Glutamatergic neuron (in vitro differentiated cells): ENCODE measurements around the gene SYP. TPM values are rescaled to one million over a fixed set of nuclear protein-coding genes. Genes with fewer than 3 reads are reported as not detected.

ENCODE experiments used
- DNase-seq: peaks from one replicate; pipeline ENCODE4 v3.0.0; 2022
- H3K27ac Mint-ChIP-seq: one replicate; pipeline ENCODE4 v1.8.0; 2020; ENCODE audit warnings: mild to moderate bottlenecking, mixed read lengths, inconsistent platforms; ENCODE audit not compliant: unreplicated experiment
- H3K27me3 Mint-ChIP-seq: one replicate; pipeline ENCODE4 v1.8.0; 2020; ENCODE audit warnings: mild to moderate bottlenecking, moderate library complexity, mixed read lengths, inconsistent platforms; ENCODE audit not compliant: unreplicated experiment
- H3K36me3 Mint-ChIP-seq: one replicate; pipeline ENCODE4 v1.8.0; 2020; ENCODE audit warnings: mild to moderate bottlenecking, mixed read lengths, inconsistent platforms; ENCODE audit not compliant: unreplicated experiment
- H3K4me1 Mint-ChIP-seq: one replicate; pipeline ENCODE4 v1.8.0; 2020; ENCODE audit warnings: mild to moderate bottlenecking, low read depth, mixed read lengths, inconsistent platforms; ENCODE audit not compliant: unreplicated experiment
- H3K4me3 Mint-ChIP-seq: one replicate; pipeline ENCODE4 v1.8.0; 2020; ENCODE audit warnings: mild to moderate bottlenecking, mixed read lengths, inconsistent platforms; ENCODE audit not compliant: unreplicated experiment
- H3K9me3 Mint-ChIP-seq: one replicate; pipeline ENCODE4 v1.8.0; 2020; ENCODE audit warnings: mild to moderate bottlenecking, moderate library complexity, mixed read lengths, inconsistent platforms; ENCODE audit not compliant: unreplicated experiment
- CTCF ChIP-seq: fragments of 200-600 bp; sonication (generic); IDR thresholded peaks from one replicate; pipeline ENCODE4 v1.5.0; 2021; ENCODE audit not compliant: partially characterized antibody, unreplicated experiment
- total RNA-seq: library from RNA; stranded (reverse); fragmentation: NEBNext Ultra II Directional; extraction: Animal tissue kit (Norgen Biotek cat#: 25700); gene quantifications from one replicate; pipeline ENCODE4 v1.2.1, GENCODE V29; 2021; ENCODE audit not compliant: unreplicated experiment

The SYP gene
- total RNA-seq, 1 donor from 2014 or later, result 291 TPM

- H3K4me1 Mint-ChIP-seq, result peaks cover 3% of the 10 kb centered on the region
- H3K4me3 Mint-ChIP-seq, result no peak overlapping the region
- TF ChIP-seq CTCF, result no peak
- H3K36me3 Mint-ChIP-seq, result peaks cover 5% of the 10 kb centered on the region
- H3K27ac Mint-ChIP-seq, result no peak overlapping the region
- DNase-seq, result no peak
- no peaks in the 10 kb centered on the region for H3K27me3 Mint-ChIP-seq
- peaks cover 2% of the 10 kb centered on the region for H3K9me3 Mint-ChIP-seq
Measured at GRCh38 chrX:49212861-49213260, 12.9 kb upstream of the SYP start.

- Mint-ChIP-seq H3K9me3 (peaks cover 2% of the 10 kb centered on the region), H3K27me3 (no peaks in the 10 kb centered on the region), H3K36me3 (peaks cover 5% of the 10 kb centered on the region), H3K27ac (no peak overlapping the region), H3K4me1 (peaks cover 3% of the 10 kb centered on the region), H3K4me3 (no peak overlapping the region)
- DNase-seq, result no peak
- TF ChIP-seq CTCF, result no peak
Measured at GRCh38 chrX:49212209-49212608, 12.2 kb upstream of the SYP start.

- no peak overlapping the region for H3K27ac Mint-ChIP-seq
- DNase-seq, result no peak
- H3K4me3 Mint-ChIP-seq, result no peak overlapping the region
- H3K27me3 Mint-ChIP-seq, result no peaks in the 10 kb centered on the region
- H3K4me1 Mint-ChIP-seq, result peaks cover 3% of the 10 kb centered on the region
- peaks cover 2% of the 10 kb centered on the region for H3K9me3 Mint-ChIP-seq
- peaks cover 5% of the 10 kb centered on the region for H3K36me3 Mint-ChIP-seq
- no peak for TF ChIP-seq CTCF
Measured at GRCh38 chrX:49211074-49211473, 11.1 kb upstream of the SYP start.

- no peak for DNase-seq
- no peak overlapping the region for H3K27ac Mint-ChIP-seq
- TF ChIP-seq CTCF, result no peak
- H3K36me3 Mint-ChIP-seq, result peaks cover 5% of the 10 kb centered on the region
- H3K4me1 Mint-ChIP-seq, result peaks cover 3% of the 10 kb centered on the region
- H3K27me3 Mint-ChIP-seq, result no peaks in the 10 kb centered on the region
- H3K4me3 Mint-ChIP-seq, result no peak overlapping the region
- peaks cover 2% of the 10 kb centered on the region for H3K9me3 Mint-ChIP-seq
Measured at GRCh38 chrX:49210406-49210805, 10.4 kb upstream of the SYP start.

GRCh38 chrX:49209434-49210251, 9.7 kb upstream of the SYP start:
- DNase-seq, result peak; percentile 24

More at GRCh38 chrX:49209434-49210251, 9.7 kb upstream of the SYP start:
- no peaks in the 10 kb centered on the region for H3K27me3 Mint-ChIP-seq
- H3K4me3 Mint-ChIP-seq, result no peak overlapping the region
- H3K4me1 Mint-ChIP-seq, result no peaks in the 10 kb centered on the region
- no peak for TF ChIP-seq CTCF
- peaks cover 2% of the 10 kb centered on the region for H3K9me3 Mint-ChIP-seq
- H3K27ac Mint-ChIP-seq, result no peak overlapping the region
- H3K36me3 Mint-ChIP-seq, result peaks cover 5% of the 10 kb centered on the region
